Peyer's patch (tissue), 4 donors: ENCODE data around the gene STK24. TPM values are rescaled to one million over a fixed set of nuclear protein-coding genes. Genes with fewer than 3 reads are reported as not detected.
"Not testable (repeated sequence)": the region's sequence is repeated elsewhere in the genome, so short reads cannot be mapped to it uniquely, and the experiment has no call there.

Experiments used
- DNase-seq, 3 donors: peaks; one replicate each; pipeline ENCODE4 v3.0.0-alpha.2; 2017 to 2019
- H3K27ac ChIP-seq, 4 donors: fragments of 200-600 bp; sonication (generic); one replicate each; pipeline ENCODE4 v1.5.1; 2016 to 2019
- H3K27me3 ChIP-seq, 2 donors: fragments of 200-600 bp; sonication (generic); one replicate each; pipeline ENCODE4 v1.5.1; 2019
- H3K36me3 ChIP-seq, 3 donors: fragments of 200-600 bp; sonication (generic); one replicate each; pipeline ENCODE4 v1.5.1; 2016 to 2019
- H3K4me1 ChIP-seq, 4 donors: fragments of 200-600 bp; sonication (generic); one replicate each; pipeline ENCODE4 v1.5.1; 2016 to 2019
- H3K4me3 ChIP-seq, 4 donors: fragments of 200-600 bp; sonication (generic); 1 replicate in 3 of 4; 2 replicates in 1 of 4; pipeline ENCODE4 v1.5.1; 2016 to 2019; ENCODE audit warnings: mild to moderate bottlenecking in 1 of 4
- H3K9me3 ChIP-seq, 4 donors: fragments of 200-600 bp; sonication (generic); one replicate each; pipeline ENCODE4 v1.5.1; 2016 to 2019; ENCODE audit warnings: mild to moderate bottlenecking in 1 of 4
- CTCF ChIP-seq, 6 experiments: fragments of 450-650 bp in 4 of 6; fragments of 200-600 bp in 2 of 6; sonication (generic) in 1 of 6; IDR thresholded peaks; one replicate each; pipeline ENCODE4 v1.5.1; 2017 to 2019; ENCODE audit warnings: antibody characterized with exemption in 6 of 6, mild to moderate bottlenecking in 3 of 6, moderate library complexity in 1 of 6
- POLR2A ChIP-seq, 2 donors: fragments of 450-650 bp; IDR thresholded peaks; one replicate each; pipeline ENCODE4 v1.5.1; 2017; ENCODE audit warnings: antibody characterized with exemption in 2 of 2, mild to moderate bottlenecking in 2 of 2, moderate library complexity in 2 of 2
- total RNA-seq, 4 donors: library from RNA; depleted of rRNA; stranded (reverse); fragments of >200 nt; gene quantifications; one replicate each; pipeline ENCODE4 v1.1.0, GENCODE V29; 2016

STK24 gene
- total RNA-seq, 4 donors from 2014 or later = 84.2 to 137 (median 119) TPM

DNA sequence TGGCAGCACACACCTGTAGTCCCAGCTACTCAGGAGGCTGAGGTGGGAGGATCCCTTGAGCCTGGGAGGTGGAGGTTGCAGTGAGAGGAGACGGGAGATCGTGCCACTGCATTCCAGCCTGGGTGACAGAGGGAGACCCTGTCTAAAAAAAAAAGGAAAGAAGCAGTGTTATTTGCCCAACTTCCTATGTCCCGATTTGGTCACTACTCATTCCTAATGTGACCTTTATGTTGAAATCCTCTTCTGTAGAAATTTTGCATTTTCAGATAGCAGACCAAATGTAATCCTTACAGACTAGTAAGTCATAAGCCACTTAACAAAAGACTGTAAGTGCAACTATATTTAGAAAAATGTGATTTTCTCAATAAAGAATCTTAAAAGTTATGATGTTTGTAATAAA lies 18.2 kb upstream of the STK24 start:
- Histone ChIP-seq H3K4me3 (no peak overlapping the region), H3K27me3 (no peaks in the 10 kb centered on the region), H3K9me3 (no peaks in the 10 kb centered on the region), H3K27ac (no peak overlapping the region), H3K4me1 (no peaks in the 10 kb centered on the region), H3K36me3 (no peaks in the 10 kb centered on the region)
- DNase-seq = no peak
- TF ChIP-seq CTCF (IDR thresholded peaks at IDR 0.05) (no peak), POLR2A (IDR thresholded peaks at IDR 0.05) (no peak)

GRCh38 chr13:98592362-98592732 lies 15.4 kb upstream of the STK24 start:
- H3K4me1 ChIP-seq = no peaks in the 10 kb centered on the region
- no peaks in the 10 kb centered on the region for H3K9me3 ChIP-seq
- peak overlapping the region in 2 of 4 donors; percentile 42 to 55 for H3K27ac ChIP-seq
- DNase-seq = no peak
- H3K4me3 ChIP-seq = no peak overlapping the region
- H3K27me3 ChIP-seq = no peaks in the 10 kb centered on the region
- TF ChIP-seq POLR2A (IDR thresholded peaks at IDR 0.05) = no peak
- no peak for TF ChIP-seq CTCF (IDR thresholded peaks at IDR 0.05)
- H3K36me3 ChIP-seq = no peaks in the 10 kb centered on the region

DNA sequence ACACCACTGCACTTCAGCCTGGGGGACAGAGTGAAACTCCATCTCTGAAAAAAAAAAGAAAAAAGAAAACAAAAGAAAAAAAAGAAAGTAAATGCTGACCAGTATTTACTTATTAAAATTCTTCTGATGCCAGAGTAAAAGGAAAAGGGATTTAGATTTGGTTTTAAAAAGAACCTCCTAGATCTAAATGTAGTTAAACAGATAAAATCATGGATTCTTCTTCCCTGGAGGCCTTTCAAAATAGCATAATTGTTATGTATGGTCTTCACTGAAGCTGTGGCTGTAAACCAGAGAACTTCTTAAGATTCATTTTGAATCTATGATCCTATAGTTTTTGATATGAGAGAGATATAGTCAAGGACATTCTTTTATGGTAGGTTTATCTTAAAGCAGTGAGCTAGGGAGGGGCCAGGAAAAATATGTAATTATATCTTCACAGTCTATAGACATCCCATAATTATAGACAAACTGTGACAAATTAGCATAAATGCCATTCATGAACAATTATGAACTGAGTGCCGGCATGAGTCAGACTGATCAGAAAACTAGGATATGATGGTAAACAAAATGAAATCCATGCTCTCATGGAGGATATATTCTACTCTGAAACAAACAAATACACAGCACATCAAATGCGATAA lies 14.9 kb upstream of the STK24 start:
- TF ChIP-seq CTCF (IDR thresholded peaks at IDR 0.05) (no peak), POLR2A (IDR thresholded peaks at IDR 0.05) (no peak)
- no peaks in the 10 kb centered on the region for H3K4me1 ChIP-seq
- no peak overlapping the region for H3K4me3 ChIP-seq
- no peaks in the 10 kb centered on the region for H3K9me3 ChIP-seq
- H3K36me3 ChIP-seq = no peaks in the 10 kb centered on the region
- no peak for DNase-seq
- H3K27me3 ChIP-seq = no peaks in the 10 kb centered on the region
- peak overlapping the region in 2 of 4 donors; percentile 42 to 55 for H3K27ac ChIP-seq

DNA sequence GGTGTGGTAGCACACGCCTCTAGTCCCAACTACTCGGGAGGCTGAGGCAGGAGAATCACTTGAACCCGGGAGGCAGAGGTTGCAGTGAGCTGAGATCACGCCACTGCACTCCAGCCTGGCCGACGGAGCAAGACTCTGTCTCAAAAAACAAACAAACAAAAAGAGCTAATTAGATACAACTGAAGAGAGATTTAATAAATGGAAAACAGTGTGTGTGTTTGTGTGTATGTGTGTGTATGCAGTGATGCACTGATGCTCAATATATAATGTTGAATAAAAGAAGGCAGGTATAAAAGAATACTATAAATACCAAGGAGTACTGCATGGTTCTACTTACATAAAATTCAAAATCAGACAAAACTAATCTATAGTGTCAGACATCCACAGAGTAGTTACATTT lies 13.6 kb upstream of the STK24 start:
- not testable (repeated sequence) for H3K27me3 ChIP-seq, H3K36me3 ChIP-seq, H3K4me1 ChIP-seq, H3K4me3 ChIP-seq, H3K9me3 ChIP-seq, DNase-seq, H3K27ac ChIP-seq

DNA sequence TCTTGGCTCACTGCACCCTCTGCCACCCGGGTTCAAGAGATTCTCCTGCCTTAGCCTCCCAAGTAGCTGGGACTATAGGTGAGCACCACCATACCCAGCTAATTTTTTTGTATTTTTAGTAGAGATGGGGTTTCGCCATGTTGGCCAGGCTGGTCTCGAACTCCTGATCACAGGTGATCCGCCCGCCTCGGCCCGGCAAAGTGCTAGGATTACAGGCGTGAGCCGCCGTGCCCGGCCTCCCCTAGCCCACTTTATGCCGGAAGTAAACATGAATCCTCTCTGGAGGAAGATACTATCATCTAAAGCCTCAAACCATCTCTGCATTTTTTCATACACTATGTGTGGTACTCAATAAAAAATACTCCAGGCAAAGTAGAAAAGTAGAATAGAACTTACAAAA lies 12.6 kb upstream of the STK24 start:
- peaks cover 0 to 12% (median 6%) of the 10 kb centered on the region in 4 donors for H3K4me1 ChIP-seq
- not testable (repeated sequence) for H3K27ac ChIP-seq, H3K9me3 ChIP-seq, H3K4me3 ChIP-seq, H3K27me3 ChIP-seq, DNase-seq, H3K36me3 ChIP-seq

GRCh38 chr13:98586400-98587345 lies 9.8 kb upstream of the STK24 start:
- H3K27me3 ChIP-seq = no peaks in the 10 kb centered on the region
- no peak for DNase-seq
- no peak overlapping the region for H3K4me3 ChIP-seq
- peaks cover 0 to 18% (median 6%) of the 10 kb centered on the region in 4 donors for H3K4me1 ChIP-seq
- H3K36me3 ChIP-seq = no peaks in the 10 kb centered on the region
- TF ChIP-seq CTCF (IDR thresholded peaks at IDR 0.05) (no peak), POLR2A (IDR thresholded peaks at IDR 0.05) (no peak)
- H3K9me3 ChIP-seq = no peaks in the 10 kb centered on the region
- peak overlapping the region in 3 of 4 donors; percentile 6 to 84 (median 72) for H3K27ac ChIP-seq
